IMR-90 (cell line): Measurements from ENCODE around the gene RHOD. TPM values are rescaled to one million over a fixed set of nuclear protein-coding genes. Genes with fewer than 3 reads are reported as not detected.
A peak's percentile ranks its signal among the peaks of the same experiment; 100 is the strongest.

Experiments used
- ATAC-seq: fragments of 200-7000 bp; cut with Tn5 transposase; 2 replicates; pipeline ENCODE4 v1.9.1; 2020; ENCODE audit warnings: low read depth, mild to moderate bottlenecking, moderate library complexity
- BruUV-seq: library from RNA; stranded (reverse); fragments of 400-500 nt; replicated peaks from 2 replicates; lab custom pipeline; 2021; lab: Mats Ljungman, UMichigan
- CTCF ChIA-PET: fragments of 300-600 bp; formaldehyde crosslinking; extraction: SDS; loops from one replicate; lab custom pipeline; 2021; ENCODE audit warnings: antibody characterized with exemption; lab: Yijun Ruan, JAX
- POLR2A ChIA-PET: fragments of 300-600 bp; sonication (Branson Sonifier 250); formaldehyde crosslinking; loops from one replicate; lab custom pipeline; 2022; ENCODE audit warnings: antibody characterized with exemption; ENCODE audit not compliant: unreplicated experiment; lab: Charles Lee
- DNase-seq: peaks from one replicate; pipeline ENCODE4 v3.0.0; 2013
- H2AFZ ChIP-seq: replicated peaks from 2 replicates; pipeline ENCODE3; 2013; ENCODE audit warnings: low read length, mild to moderate bottlenecking; ENCODE audit not compliant: poor library complexity
- H2AK5ac ChIP-seq: 2 replicates; pipeline ENCODE4 v1.6.1; 2013; ENCODE audit warnings: low read depth, low read length, inconsistent platforms
- H2AK9ac ChIP-seq: replicated peaks from 2 replicates; pipeline ENCODE3; 2013; ENCODE audit warnings: mild to moderate bottlenecking, low read depth, low read length, moderate library complexity; ENCODE audit not compliant: poor library complexity
- H2BK120ac ChIP-seq: 2 replicates; pipeline ENCODE4 v1.6.1; 2013; ENCODE audit warnings: low read depth, low read length, inconsistent platforms
- H2BK15ac ChIP-seq: 3 replicates; pipeline ENCODE4 v1.6.1; 2013; ENCODE audit warnings: low read depth, low read length, inconsistent platforms
- H2BK20ac ChIP-seq: 2 replicates; pipeline ENCODE4 v1.6.1; 2013; ENCODE audit warnings: low read depth, mild to moderate bottlenecking, inconsistent platforms, low read length, moderate library complexity
- H2BK5ac ChIP-seq: 2 replicates; pipeline ENCODE4 v1.6.1; 2013; ENCODE audit warnings: mild to moderate bottlenecking, low read depth, low read length, inconsistent platforms; ENCODE audit not compliant: poor library complexity, severe bottlenecking
- H3K14ac ChIP-seq: replicated peaks from 2 replicates; pipeline ENCODE4 v1.6.1; 2013; ENCODE audit warnings: low read depth, low read length, inconsistent platforms
- H3K18ac ChIP-seq: 2 replicates; pipeline ENCODE4 v1.6.1; 2013; ENCODE audit warnings: low read depth, low read length, control low read depth
- H3K23ac ChIP-seq: 2 replicates; pipeline ENCODE4 v1.6.1; 2013; ENCODE audit warnings: low read depth, low read length, inconsistent platforms
- H3K27ac ChIP-seq: 2 replicates; pipeline ENCODE4 v1.5.1; 2013; ENCODE audit warnings: mild to moderate bottlenecking, control low read depth, low read length; ENCODE audit not compliant: insufficient read depth
- H3K27me3 ChIP-seq: 2 replicates; pipeline ENCODE4 v1.6.1; 2013; ENCODE audit warnings: low read length; ENCODE audit not compliant: control insufficient read depth, insufficient read depth
- H3K36me3 ChIP-seq: 2 replicates; pipeline ENCODE4 v1.6.1; 2013; ENCODE audit warnings: low read length, mixed read lengths; ENCODE audit not compliant: control insufficient read depth, insufficient read depth
- H3K4ac ChIP-seq: 2 replicates; pipeline ENCODE4 v1.6.1; 2013; ENCODE audit warnings: low read depth, low read length, inconsistent platforms
- H3K4me1 ChIP-seq: 2 replicates; pipeline ENCODE4 v1.6.1; 2013; ENCODE audit warnings: low read length, mixed read lengths; ENCODE audit not compliant: control insufficient read depth, insufficient read depth
- H3K4me2 ChIP-seq: 2 replicates; pipeline ENCODE4 v1.6.1; 2013; ENCODE audit warnings: low read depth, mild to moderate bottlenecking, control low read depth, low read length, moderate library complexity
- H3K4me3 ChIP-seq: 2 replicates; pipeline ENCODE4 v1.5.1; 2013; ENCODE audit warnings: low read depth, mild to moderate bottlenecking, control low read depth, low read length, moderate library complexity; ENCODE audit not compliant: insufficient read depth
- H3K56ac ChIP-seq: 2 replicates; pipeline ENCODE4 v1.6.1; 2013; ENCODE audit warnings: low read length, inconsistent platforms; ENCODE audit not compliant: insufficient read depth; ENCODE audit errors: extremely low read depth
- H3K79me1 ChIP-seq, 2 experiments: 2 replicates each; pipeline ENCODE4 v1.6.1; 2013; ENCODE audit warnings: low read length in 2 of 2, inconsistent platforms in 1 of 2, low read depth in 1 of 2
- H3K9ac ChIP-seq: 2 replicates; pipeline ENCODE4 v1.6.1; 2013; ENCODE audit warnings: low read depth, low read length, control low read depth
- H3K9me1 ChIP-seq: 2 replicates; pipeline ENCODE4 v1.6.1; 2013; ENCODE audit warnings: low read length, inconsistent platforms; ENCODE audit not compliant: insufficient read depth
- H3K9me3 ChIP-seq: 2 replicates; pipeline ENCODE4 v1.6.1; 2013; ENCODE audit warnings: low read length; ENCODE audit not compliant: control insufficient read depth, insufficient read depth
- H4K20me1 ChIP-seq: 2 replicates; pipeline ENCODE4 v1.6.1; 2013; ENCODE audit warnings: low read length, inconsistent platforms; ENCODE audit not compliant: insufficient read depth
- H4K5ac ChIP-seq: 2 replicates; pipeline ENCODE4 v1.6.1; 2013; ENCODE audit warnings: mild to moderate bottlenecking, low read depth, low read length, control low read depth
- H4K8ac ChIP-seq, 2 experiments: 2 replicates each; pipeline ENCODE4 v1.6.1; 2013; ENCODE audit warnings: low read depth in 2 of 2, low read length in 2 of 2, control low read depth in 1 of 2, inconsistent platforms in 1 of 2
- H4K91ac ChIP-seq: 2 replicates; pipeline ENCODE4 v1.6.1; 2013; ENCODE audit warnings: low read depth, low read length, inconsistent platforms; ENCODE audit not compliant: insufficient read depth
- BHLHE40 ChIP-seq: fragments of 150-350 bp; IDR thresholded peaks from 2 replicates; pipeline ENCODE4 v1.6.1; 2016; ENCODE audit warnings: mild to moderate bottlenecking, low read depth, low read length
- CHD1 ChIP-seq: IDR thresholded peaks from 2 replicates; pipeline ENCODE4 v1.6.1; 2012; ENCODE audit warnings: low read depth, low read length, improper control_type of control experiment
- CTCF ChIP-seq: conservative IDR thresholded peaks from 2 replicates; pipeline ENCODE4 v1.5.1; 2012; ENCODE audit warnings: mild to moderate bottlenecking, low read depth, low read length, improper control_type of control experiment
- MAFK ChIP-seq: IDR thresholded peaks from 2 replicates; pipeline ENCODE4 v1.6.1; 2012; ENCODE audit warnings: low read depth, low read length, improper control_type of control experiment
- MAZ ChIP-seq: IDR thresholded peaks from 2 replicates; pipeline ENCODE4 v1.6.1; 2012; ENCODE audit warnings: low read depth, mild to moderate bottlenecking, low read length, improper control_type of control experiment, moderate library complexity, borderline replicate concordance
- MXI1 ChIP-seq: IDR thresholded peaks from 2 replicates; pipeline ENCODE4 v1.6.1; 2012; ENCODE audit warnings: low read depth, mild to moderate bottlenecking, low read length, moderate library complexity, borderline replicate concordance
- POLR2A ChIP-seq: IDR thresholded peaks from 2 replicates; pipeline ENCODE4 v1.6.1; 2012; ENCODE audit warnings: mild to moderate bottlenecking, low read depth, low read length
- RAD21 ChIP-seq: IDR thresholded peaks from 2 replicates; pipeline ENCODE4 v1.6.1; 2012; ENCODE audit warnings: low read length, improper control_type of control experiment
- SMC3 ChIP-seq: fragments of 150-350 bp; IDR thresholded peaks from 2 replicates; pipeline ENCODE4 v1.6.1; 2016; ENCODE audit warnings: low read depth, mild to moderate bottlenecking, antibody characterized with exemption, low read length, moderate library complexity
- USF2 ChIP-seq: fragments of 150-350 bp; IDR thresholded peaks from 2 replicates; pipeline ENCODE4 v1.6.1; 2017; ENCODE audit warnings: mild to moderate bottlenecking, antibody characterized with exemption, low read length, low read depth
- WGBS, 2 experiments: methylation state at CpG; one replicate each; pipeline versions ENCODE4 v1.1.5 to v1.1.7; 2013; ENCODE audit warnings: missing lambda C conversion rate in 2 of 2; ENCODE audit not compliant: insufficient read length in 1 of 2; ENCODE audit errors: extremely low coverage in 2 of 2; 5-methylcytosine and 5-hydroxymethylcytosine counted together
- dilution Hi-C: fragments of 300-500 bp; cut with HindIII; formaldehyde crosslinking; loops from one replicate; pipeline ENCODE4 v1.14.3; 2018; ENCODE audit warnings: low sequenced_read_pairs; ENCODE audit not compliant: unreplicated experiment
- in situ Hi-C: fragments of 300-500 bp; cut with MboI; formaldehyde crosslinking; loops from 3 replicates; pipeline ENCODE4 v1.14.3; 2019; ENCODE audit warnings: low sequenced_read_pairs, inconsistent platforms, mixed read lengths
- intact Hi-C: fragments of 100-400 bp; cut with micrococcal nuclease; formaldehyde crosslinking; loops from 2 replicates; pipeline ENCODE4 v1.10.0; 2022
- polyA plus RNA-seq, 3 experiments: library from polyadenylated mRNA; depleted of rRNA; stranded (reverse); fragments of >200 nt; gene quantifications; 2 replicates each; pipeline ENCODE4 v1.2.3, GENCODE V29; 2012; ENCODE audit warnings: low replicate concordance in 1 of 3
- total RNA-seq: library from RNA; depleted of rRNA; stranded (reverse); fragments of >200 nt; gene quantifications from 2 replicates; pipeline ENCODE4 v1.2.3, GENCODE V29; 2012

The RHOD gene
- total and polyA plus RNA-seq, 2 of the 4 experiments (the other 2 are of a cell fraction): 4.7 to 10.9 TPM

- Histone ChIP-seq H3K14ac (no peak overlapping the region), H3K4me3 (no peak overlapping the region), H3K27me3 (no peaks in the 10 kb centered on the region; the same call in 1 of the 2 replicates), H3K9me1 (no peaks in the 10 kb centered on the region), H4K5ac (no peak overlapping the region), H4K91ac (no peak overlapping the region), H2AK9ac (no peak overlapping the region), H4K8ac (no peak overlapping the region), H3K9me3 (no peaks in the 10 kb centered on the region), H3K4me2 (no peak overlapping the region), H3K4ac (no peak overlapping the region), H3K23ac (no peak overlapping the region), H3K36me3 (no peaks in the 10 kb centered on the region), H3K79me1 (no peaks in the 10 kb centered on the region), H3K56ac (no peak overlapping the region), H4K20me1 (no peaks in the 10 kb centered on the region), H3K9ac (no peak overlapping the region), H3K4me1 (no peaks in the 10 kb centered on the region), H2BK120ac (no peak overlapping the region), H2AFZ (peak overlapping the region; percentile 67), H2BK5ac (no peak overlapping the region), H2AK5ac (no peak overlapping the region), H3K27ac (no peak overlapping the region), H2BK15ac (no peak overlapping the region), H3K18ac (no peak overlapping the region), H2BK20ac (no peak overlapping the region)
- ATAC-seq (no peak), DNase-seq (no peak)
- in situ Hi-C loops: no loop called here
- TF ChIP-seq BHLHE40 (no peak), POLR2A (no peak), SMC3 (no peak), RAD21 (no peak), MAZ (no peak), MAFK (no peak), USF2 (no peak), CTCF (no peak), MXI1 (no peak), CHD1 (no peak)
- no CpG with 5 or more reads among the region's 8 CpGs for WGBS, 2 experiments
- dilution Hi-C loops: no loop called here
- intact Hi-C loops: no loop called here
- BruUV-seq: no TSS peak
- POLR2A ChIA-PET: no interaction called here
- CTCF ChIA-PET: no interaction called here
Observed at GRCh38 chr11:67015048-67015447, 41.6 kb upstream of the RHOD start.
